Kasumi-1 (cell line): Measurements from ENCODE around the gene C3.
"Not testable (repeated sequence)": the region's sequence is repeated elsewhere in the genome, so short reads cannot be mapped to it uniquely, and the experiment has no call there.

ENCODE experiments used
- DNase-seq, 2 experiments: peaks; one replicate each; lab custom pipeline; 2025; lab: John Stamatoyannopoulos, UW

The C3 gene

GRCh38 chr19:6663236-6664201 is 56.9 kb downstream of the C3 start:
- DNase-seq = no peak

GRCh38 chr19:6662702-6663101 is 57.7 kb downstream of the C3 start:
- no peak for DNase-seq

- DNase-seq = not testable (repeated sequence)
Measured at GRCh38 chr19:6661509-6662244, 58.8 kb downstream of the C3 start.

GRCh38 chr19:6660930-6661329 is 59.5 kb downstream of the C3 start:
- no peak for DNase-seq

- DNase-seq = not testable (repeated sequence)
Measured at GRCh38 chr19:6656390-6656789, 64.1 kb downstream of the C3 start.

- DNase-seq = peak in 1 of 2 experiments; percentile 12
Measured at GRCh38 chr19:6654347-6655310, 65.8 kb downstream of the C3 start.

GRCh38 chr19:6652805-6653094 is 67.7 kb downstream of the C3 start:
- no peak for DNase-seq

- no peak for DNase-seq
Measured at GRCh38 chr19:6651965-6652804, 68.3 kb downstream of the C3 start.

- DNase-seq = no peak
Measured at GRCh38 chr19:6649185-6649584, 71.3 kb downstream of the C3 start.

- DNase-seq = no peak
Measured at GRCh38 chr19:6648141-6648715, 72.2 kb downstream of the C3 start.

- DNase-seq = no peak
Measured at GRCh38 chr19:6644796-6645195, 75.7 kb downstream of the C3 start.

GRCh38 chr19:6640333-6640732 is 80.1 kb downstream of the C3 start:
- not testable (repeated sequence) for DNase-seq

- no peak for DNase-seq
Measured at GRCh38 chr19:6639439-6639838, 81.0 kb downstream of the C3 start.

GRCh38 chr19:6633456-6633813 is 87.0 kb downstream of the C3 start:
- DNase-seq = not testable (repeated sequence)

GRCh38 chr19:6632747-6633455 is 87.5 kb downstream of the C3 start:
- peak; percentile 40 to 57 for DNase-seq

- peak; percentile 91 for DNase-seq
Measured at GRCh38 chr19:6632002-6632621, 88.3 kb downstream of the C3 start.
